Osteocyte (in vitro differentiated cells): Measurements from ENCODE around the gene DOC2A. TPM values are rescaled to one million over a fixed set of nuclear protein-coding genes. Genes with fewer than 3 reads are reported as not detected.
"Not testable (repeated sequence)": the region's sequence is repeated elsewhere in the genome, so short reads cannot be mapped to it uniquely, and the experiment has no call there.

Experiments used
- DNase-seq: peaks from one replicate; pipeline ENCODE4 v3.0.0; 2021; ENCODE audit warnings: mixed read lengths; ENCODE audit not compliant: unreplicated experiment; ENCODE audit errors: extremely low spot score
- H3K27ac Mint-ChIP-seq: one replicate; pipeline ENCODE4 v1.8.0; 2021; ENCODE audit warnings: mild to moderate bottlenecking, mixed read lengths; ENCODE audit not compliant: unreplicated experiment
- H3K27me3 Mint-ChIP-seq: one replicate; pipeline ENCODE4 v1.8.0; 2021; ENCODE audit warnings: mixed read lengths; ENCODE audit not compliant: unreplicated experiment
- H3K36me3 Mint-ChIP-seq: one replicate; pipeline ENCODE4 v1.8.0; 2021; ENCODE audit warnings: mixed read lengths; ENCODE audit not compliant: unreplicated experiment
- H3K4me1 Mint-ChIP-seq: one replicate; pipeline ENCODE4 v1.8.0; 2021; ENCODE audit warnings: mixed read lengths; ENCODE audit not compliant: unreplicated experiment
- H3K4me3 Mint-ChIP-seq: one replicate; pipeline ENCODE4 v1.8.0; 2021; ENCODE audit warnings: mild to moderate bottlenecking, moderate library complexity, mixed read lengths; ENCODE audit not compliant: unreplicated experiment
- H3K9me3 Mint-ChIP-seq: one replicate; pipeline ENCODE4 v1.8.0; 2021; ENCODE audit warnings: mixed read lengths; ENCODE audit not compliant: unreplicated experiment
- CTCF ChIP-seq: fragments of 200-600 bp; sonication (generic); IDR thresholded peaks from 2 replicates; pipeline ENCODE4 v1.5.0; 2021; ENCODE audit warnings: antibody characterized with exemption, mild to moderate bottlenecking, moderate library complexity
- total RNA-seq: library from RNA; stranded (reverse); gene quantifications from 2 replicates; pipeline ENCODE4 v1.2.1, GENCODE V29; 2021

DOC2A gene
- total RNA-seq, 1 donor from 2014 or later: 1.3 TPM

DNA sequence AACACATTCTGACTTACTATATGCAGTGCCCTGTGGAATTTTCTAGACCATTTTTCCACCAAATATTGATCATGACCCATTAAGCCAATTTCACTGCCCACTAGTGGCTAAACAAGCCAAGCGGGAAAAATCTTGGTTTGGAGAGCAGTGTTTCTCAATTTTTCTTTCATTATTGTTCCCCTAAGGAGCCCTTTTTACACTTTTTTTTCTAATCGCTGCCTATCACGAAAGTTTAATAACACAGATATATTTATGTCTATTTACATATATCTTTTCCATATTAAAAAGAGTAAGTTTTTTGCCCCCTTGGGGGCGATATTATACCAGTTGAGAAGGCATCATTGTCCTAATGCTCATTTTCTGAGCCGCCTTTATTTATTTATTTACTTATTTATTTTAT is 31.0 kb upstream of the DOC2A start:
- Mint-ChIP-seq H3K27me3 (peaks cover 8% of the 10 kb centered on the region), H3K9me3 (no peaks in the 10 kb centered on the region), H3K27ac (no peak overlapping the region), H3K4me3 (no peak overlapping the region), H3K36me3 (no peaks in the 10 kb centered on the region), H3K4me1 (no peaks in the 10 kb centered on the region)
- peak; percentile 62 for TF ChIP-seq CTCF
- no peak for DNase-seq

DNA sequence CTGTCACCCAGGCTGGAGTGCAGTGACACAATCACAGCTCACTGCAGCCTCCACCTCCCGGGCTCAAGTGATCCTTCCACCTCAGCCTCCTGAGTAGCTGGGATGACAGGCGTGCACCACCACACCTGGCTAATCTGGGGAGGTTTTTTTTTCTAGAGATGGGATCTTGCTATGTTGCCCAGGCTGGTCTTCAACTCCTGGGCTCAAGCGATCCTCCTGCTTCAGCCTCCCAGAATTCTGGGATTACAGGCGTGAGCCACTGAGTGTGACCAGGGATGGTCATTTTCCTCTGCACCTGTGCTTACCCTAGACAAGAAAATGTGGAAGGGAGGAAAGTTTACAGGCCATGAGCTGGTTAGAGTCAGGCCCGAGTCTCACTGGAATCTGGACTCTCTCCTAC is 29.9 kb upstream of the DOC2A start:
- H3K27me3 Mint-ChIP-seq: peaks cover 15% of the 10 kb centered on the region
- H3K36me3 Mint-ChIP-seq, H3K4me1 Mint-ChIP-seq, H3K9me3 Mint-ChIP-seq, DNase-seq, H3K4me3 Mint-ChIP-seq, H3K27ac Mint-ChIP-seq: not testable (repeated sequence)

GRCh38 chr16:30040221-30040620 is 29.4 kb upstream of the DOC2A start:
- no peaks in the 10 kb centered on the region for H3K4me1 Mint-ChIP-seq
- H3K27ac Mint-ChIP-seq: no peak overlapping the region
- TF ChIP-seq CTCF: no peak
- no peaks in the 10 kb centered on the region for H3K36me3 Mint-ChIP-seq
- no peak overlapping the region for H3K4me3 Mint-ChIP-seq
- H3K9me3 Mint-ChIP-seq: no peaks in the 10 kb centered on the region
- peaks cover 20% of the 10 kb centered on the region for H3K27me3 Mint-ChIP-seq
- DNase-seq: no peak

DNA sequence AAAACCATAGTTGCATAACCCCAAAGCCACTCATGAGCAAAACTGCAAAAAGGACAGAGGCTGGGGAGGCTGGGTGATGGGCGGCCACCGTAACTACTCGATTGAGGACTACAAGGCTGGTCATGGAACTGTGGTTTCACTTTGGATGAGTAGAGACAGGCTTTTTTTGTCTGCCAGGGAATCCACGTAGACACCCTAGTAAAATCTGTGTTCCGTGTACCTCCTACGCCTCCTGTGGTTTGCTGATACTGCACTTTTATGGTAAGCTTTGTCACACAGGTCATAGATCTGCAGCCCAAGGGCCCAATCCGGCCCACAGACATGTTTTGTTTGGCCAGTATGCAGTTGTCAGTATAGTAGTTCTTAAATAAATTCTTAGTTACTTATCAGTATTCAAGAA is 22.4 kb upstream of the DOC2A start:
- Mint-ChIP-seq H3K27ac (no peak overlapping the region), H3K4me1 (peaks cover 8% of the 10 kb centered on the region), H3K4me3 (no peak overlapping the region), H3K36me3 (no peaks in the 10 kb centered on the region), H3K27me3 (peaks cover 41% of the 10 kb centered on the region), H3K9me3 (no peaks in the 10 kb centered on the region)
- no peak for DNase-seq
- no peak for TF ChIP-seq CTCF

DNA sequence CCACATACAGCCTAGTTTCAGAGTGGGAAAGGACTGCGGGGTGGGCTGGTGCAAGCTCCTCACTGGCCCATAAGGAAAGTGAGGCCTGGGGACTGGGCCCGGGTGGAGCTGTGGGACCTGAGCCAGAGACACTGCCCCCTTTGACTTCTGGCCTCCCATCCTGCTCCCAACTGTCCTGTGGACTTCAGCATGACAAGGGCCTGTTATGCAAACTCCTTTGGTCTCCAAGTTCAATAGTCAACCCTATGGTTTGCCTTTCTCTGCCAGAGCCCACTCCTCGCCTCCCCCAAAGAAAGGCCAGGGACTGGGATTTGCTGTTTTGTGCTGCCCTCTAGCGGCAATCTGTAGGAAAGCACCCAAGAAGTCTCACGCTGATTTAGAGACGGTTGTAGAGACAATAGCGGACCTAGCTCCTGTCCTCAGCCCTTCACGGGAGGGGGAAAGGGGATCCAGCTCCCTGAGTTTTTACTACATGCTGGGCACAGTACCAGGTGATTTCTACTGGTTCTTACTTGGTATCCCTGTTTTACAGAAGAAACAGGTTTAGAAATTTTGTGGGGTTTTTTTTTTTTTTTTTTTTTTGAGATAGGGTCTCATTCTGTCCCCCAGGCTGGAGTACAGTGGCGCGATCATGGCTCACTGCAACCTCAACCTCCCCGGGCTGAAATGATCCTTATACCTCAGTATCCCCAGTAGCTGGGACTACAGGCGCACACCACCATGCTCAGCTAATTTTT is 21.4 kb upstream of the DOC2A start:
- DNase-seq: no peak
- peak; percentile 77 for TF ChIP-seq CTCF
- Mint-ChIP-seq H3K27me3 (peaks cover 44% of the 10 kb centered on the region), H3K4me3 (peak overlapping the region; percentile 38), H3K9me3 (no peaks in the 10 kb centered on the region), H3K27ac (no peak overlapping the region), H3K4me1 (peaks cover 8% of the 10 kb centered on the region), H3K36me3 (no peaks in the 10 kb centered on the region)
